Epidermal melanocyte (primary cell): Measurements from ENCODE around the gene RHOT1.

ENCODE experiments used
- DNase-seq: peaks from one replicate; pipeline ENCODE4 v3.0.0; 2011; ENCODE audit warnings: low spot score; ENCODE audit not compliant: insufficient read length

RHOT1 gene

GRCh38 chr17:32268734-32269288 lies 126.5 kb downstream of the RHOT1 start:
- DNase-seq = no peak

DNA sequence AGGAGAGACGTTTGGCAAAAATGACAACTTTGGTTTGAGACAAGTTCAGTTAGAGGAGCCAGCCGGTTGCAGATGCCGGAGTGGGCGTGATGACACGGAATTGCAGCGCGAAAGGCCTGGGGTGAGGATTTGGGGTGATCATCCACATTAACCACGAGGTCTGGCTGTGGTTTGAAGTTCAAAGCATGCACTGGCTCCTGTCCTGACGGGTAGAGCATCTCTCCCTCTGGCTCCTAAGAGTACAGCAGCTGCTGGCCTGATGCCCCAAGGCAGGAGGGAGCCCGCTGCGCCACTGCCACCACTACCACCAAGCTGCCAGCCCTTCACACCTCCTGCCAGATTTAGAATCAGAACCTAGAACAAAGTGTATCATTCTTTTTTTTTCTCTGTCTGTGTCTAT lies 127.1 kb downstream of the RHOT1 start:
- DNase-seq = no peak

- no peak for DNase-seq
Observed at GRCh38 chr17:32271844-32272243, 129.5 kb downstream of the RHOT1 start.

- no peak for DNase-seq
Observed at GRCh38 chr17:32274101-32274500, 131.8 kb downstream of the RHOT1 start.

GRCh38 chr17:32274643-32275042 lies 132.3 kb downstream of the RHOT1 start:
- DNase-seq = no peak
